Activated CD4-positive, alpha-beta T cell treated with anti-CD3 and anti-CD28 coated beads, Interleukin-2, amount 50 U/mL, for 4 hours (primary cell): Measurements from ENCODE around the gene CCDC148.

Experiments used
- DNase-seq, 2 experiments: peaks; one replicate each; pipeline ENCODE4 v3.0.0-alpha.2; 2020

Gene CCDC148

DNA sequence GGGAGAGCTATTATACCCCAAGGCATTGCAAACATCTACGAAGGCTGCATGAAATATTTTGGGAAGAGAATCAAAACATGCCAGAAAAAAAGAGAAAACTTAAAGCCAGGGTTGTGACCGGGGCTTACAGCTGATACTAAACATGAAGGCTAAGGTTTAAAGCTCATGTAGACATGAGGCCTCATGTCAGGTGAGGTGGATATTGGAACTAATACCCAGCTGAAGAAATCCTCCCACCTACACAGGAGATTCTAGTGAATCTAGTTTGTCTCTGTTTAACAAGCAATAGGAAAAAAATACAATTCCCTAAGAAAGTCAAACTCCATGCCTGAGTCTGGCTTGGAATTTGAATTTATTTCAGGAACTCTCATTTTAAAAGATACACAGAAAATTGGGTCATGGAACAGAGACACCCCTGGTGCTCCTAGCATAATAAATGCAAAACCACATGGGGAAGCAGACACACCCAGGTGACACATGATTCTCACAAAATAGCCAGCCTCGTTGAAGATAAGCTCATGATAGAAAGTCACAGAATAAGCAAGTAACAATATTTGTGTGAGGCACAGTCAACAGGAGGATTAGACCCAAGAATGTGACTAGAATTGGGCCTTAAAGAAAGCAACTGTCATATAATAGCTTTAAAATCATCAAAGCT, 312.7 kb downstream of the CCDC148 start:
- no peak for DNase-seq

DNA sequence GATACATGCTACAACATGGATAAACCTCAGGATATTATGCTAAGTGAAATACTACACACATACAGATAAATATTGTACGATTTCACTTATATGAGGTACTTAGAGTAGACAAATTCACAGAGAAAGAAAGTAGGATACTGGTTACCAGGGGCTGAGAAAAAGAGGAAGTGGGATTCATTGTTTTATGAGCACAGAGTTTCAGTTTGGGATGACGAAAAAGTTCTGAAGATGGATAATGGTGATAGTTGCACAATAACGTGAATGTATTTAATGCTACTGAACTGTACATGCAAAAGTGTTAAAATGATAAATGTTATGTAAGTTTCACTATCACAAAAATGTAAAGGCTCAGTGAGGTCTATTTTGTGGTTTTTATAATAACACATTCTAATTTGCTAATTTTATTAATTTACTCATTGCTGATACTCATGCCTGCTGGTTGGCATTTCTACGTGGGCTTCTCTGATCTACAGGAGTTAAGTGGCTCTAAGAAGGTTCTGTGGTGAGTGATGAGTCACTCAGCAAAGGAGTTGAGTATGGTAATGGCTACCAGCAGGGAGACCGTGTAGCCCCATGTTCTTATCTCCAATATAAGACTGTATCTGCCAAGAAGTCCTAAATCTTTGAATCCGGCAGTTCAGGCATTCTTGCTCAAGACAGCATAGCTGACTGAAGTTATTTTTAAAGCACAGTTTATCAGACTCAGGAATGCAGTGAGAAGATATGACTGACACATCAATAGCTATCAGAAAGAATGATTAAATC, 313.8 kb downstream of the CCDC148 start:
- no peak for DNase-seq

DNA sequence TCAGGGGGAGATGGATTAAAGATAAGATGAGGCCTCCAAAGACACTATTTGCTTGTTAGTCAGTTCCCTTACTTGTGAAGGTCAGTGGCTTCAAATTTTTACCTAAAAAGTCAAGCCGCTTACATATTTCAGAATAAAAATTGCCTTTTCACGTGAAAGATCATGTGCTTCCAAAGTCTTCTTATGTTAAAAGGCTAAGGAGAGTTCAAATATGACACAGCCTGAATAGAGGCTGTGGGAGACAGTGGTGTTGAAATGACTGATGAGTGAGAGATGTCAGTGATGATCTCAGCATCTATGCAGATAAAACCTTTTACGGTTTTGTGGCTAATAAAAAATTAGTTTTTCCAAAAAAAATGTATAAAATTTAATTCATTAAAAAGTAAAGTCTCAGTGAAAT, 314.4 kb downstream of the CCDC148 start:
- no peak for DNase-seq

DNA sequence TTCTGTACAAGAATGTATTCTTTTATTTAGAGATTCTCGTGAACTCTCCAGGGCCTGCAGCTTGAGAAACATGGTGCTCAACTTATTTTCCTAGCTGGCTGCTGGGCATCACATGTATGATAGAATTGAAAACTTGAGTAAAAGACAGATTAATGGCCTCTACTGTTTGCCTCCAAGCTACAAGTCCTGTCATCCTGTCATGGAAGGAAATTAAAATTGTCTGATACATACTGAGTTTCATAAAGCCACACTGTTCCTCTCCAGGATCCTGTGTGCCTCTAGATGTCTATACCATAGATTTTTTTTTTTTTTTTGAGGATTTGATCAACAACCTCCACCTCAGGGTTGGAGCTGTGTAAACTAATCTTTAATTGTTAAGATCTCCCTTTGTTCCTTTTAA, 316.4 kb downstream of the CCDC148 start:
- no peak for DNase-seq

DNA sequence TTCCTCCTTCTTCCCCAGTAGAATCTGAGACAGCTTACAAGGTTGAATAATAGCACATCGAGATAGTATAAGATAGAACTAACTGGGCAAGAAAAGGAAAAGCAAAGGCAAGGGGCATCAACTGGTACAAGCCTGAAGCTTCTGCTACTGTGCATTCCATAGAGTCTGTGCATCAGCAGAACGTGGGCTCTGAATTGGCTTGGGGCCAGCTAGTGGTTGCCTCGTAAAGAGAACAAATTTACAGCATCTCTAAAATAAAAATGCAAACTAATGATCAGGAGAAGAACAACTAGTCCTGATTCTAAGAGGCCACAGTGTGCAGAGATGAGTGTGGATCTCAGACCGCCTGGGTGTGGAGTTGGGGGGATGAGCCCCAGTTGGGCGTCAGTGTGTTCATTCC, 318.3 kb downstream of the CCDC148 start:
- DNase-seq = no peak

DNA sequence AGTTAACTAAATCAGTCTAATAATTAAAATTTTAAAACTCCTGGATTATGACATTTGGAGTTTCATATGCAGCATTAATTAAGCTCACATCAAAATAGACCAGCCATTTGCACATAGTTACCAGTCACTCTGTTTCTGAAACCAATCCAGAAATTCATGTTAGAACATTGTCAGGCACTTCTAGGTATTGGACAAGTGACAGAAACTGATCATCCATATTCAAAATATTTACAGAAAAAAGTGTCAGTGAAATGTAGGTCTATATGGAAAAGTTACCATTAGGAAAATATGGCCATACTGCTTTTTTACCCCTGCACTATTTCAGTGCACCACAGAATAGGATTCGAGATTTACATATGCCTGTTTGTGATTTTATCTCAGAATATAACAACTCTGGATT, 321.5 kb downstream of the CCDC148 start:
- no peak for DNase-seq

DNA sequence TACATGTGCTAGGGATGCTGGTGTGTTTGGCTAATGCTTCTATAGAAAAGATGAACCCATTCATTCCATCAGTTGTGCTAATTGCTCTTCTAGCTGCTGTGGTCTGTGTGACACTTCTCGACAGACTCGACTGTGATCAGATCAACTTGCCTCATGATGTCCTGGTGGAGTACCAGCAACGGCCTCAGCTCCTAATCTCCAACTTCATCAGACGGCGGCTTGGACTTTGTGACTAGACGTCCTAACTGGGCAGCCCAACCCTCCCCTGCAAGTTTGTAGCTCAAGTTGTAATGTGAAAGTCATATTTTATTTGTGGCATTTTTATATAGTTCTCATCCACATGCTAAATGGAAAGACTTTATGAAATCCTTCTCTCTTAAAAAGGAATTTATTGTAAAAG, 321.9 kb downstream of the CCDC148 start:
- no peak for DNase-seq

DNA sequence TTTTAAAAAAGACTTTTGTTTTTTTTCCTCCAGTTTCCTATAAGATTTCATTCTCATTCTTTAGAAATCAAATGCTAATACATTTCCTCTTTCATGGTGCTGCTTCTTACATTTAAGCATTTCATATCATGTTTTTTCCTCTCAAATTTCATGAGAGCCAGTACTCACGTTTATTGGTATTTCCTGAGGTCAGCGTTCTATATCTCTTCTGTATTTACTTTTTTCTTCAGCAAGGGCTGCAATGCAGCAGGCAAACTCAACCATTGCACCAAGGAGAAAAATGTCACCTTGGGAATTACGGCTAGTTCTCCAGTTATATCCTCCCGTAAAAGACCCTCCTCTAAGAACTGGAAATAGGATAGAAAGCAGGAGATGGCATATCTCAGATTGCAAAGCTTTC, 322.5 kb downstream of the CCDC148 start:
- no peak for DNase-seq

DNA sequence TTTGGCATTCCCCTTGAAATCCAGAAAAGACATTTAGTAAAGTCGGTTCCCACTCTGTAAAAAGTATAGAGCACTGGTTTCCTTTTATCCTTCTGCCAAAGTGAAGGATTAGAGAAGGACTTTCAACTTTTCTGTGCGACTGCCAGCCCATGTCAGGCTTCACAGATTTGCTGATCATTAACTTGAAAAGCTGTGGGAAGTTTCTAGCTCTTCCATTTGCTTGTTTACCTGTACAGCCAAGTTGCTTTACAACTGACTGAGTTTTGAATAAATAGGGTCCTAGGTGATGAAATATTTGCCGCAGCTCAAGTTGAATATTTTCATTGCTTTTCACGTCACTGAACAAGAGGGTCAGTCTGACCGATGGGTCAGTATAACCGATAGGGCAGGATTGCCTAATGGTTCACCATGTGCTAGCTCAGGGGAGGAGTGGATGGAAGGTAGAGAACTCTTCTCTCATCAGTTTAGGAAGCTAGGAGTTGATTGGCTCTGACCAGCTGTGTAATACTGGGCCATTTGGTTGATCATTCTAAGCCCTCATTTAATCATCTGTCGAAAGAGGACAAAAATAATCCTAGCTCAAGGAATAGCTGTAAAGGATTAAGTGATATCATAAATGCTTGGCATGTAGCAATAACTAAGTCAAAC, 324.5 kb downstream of the CCDC148 start:
- no peak for DNase-seq

DNA sequence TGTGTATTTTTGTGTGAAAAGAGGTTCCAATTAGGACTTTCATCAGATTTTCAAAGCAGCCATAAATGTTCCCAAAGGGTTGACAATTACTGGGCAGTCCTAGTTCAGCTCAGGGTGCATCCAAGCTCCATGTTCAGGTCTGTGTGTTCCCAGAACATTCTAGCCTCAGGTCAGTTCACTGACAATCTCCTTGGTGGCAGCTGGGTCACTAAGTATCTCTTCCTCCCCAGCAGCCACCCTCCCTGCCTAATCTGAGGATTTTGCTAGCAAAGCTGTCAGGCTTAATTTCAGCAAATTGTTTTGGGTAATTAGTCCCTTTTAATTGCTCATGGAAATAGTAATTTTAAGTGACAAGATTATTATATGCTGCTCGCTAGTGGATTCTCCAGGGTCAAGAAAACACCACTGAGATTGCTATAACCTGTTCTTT, 325.1 kb downstream of the CCDC148 start:
- DNase-seq = no peak

DNA sequence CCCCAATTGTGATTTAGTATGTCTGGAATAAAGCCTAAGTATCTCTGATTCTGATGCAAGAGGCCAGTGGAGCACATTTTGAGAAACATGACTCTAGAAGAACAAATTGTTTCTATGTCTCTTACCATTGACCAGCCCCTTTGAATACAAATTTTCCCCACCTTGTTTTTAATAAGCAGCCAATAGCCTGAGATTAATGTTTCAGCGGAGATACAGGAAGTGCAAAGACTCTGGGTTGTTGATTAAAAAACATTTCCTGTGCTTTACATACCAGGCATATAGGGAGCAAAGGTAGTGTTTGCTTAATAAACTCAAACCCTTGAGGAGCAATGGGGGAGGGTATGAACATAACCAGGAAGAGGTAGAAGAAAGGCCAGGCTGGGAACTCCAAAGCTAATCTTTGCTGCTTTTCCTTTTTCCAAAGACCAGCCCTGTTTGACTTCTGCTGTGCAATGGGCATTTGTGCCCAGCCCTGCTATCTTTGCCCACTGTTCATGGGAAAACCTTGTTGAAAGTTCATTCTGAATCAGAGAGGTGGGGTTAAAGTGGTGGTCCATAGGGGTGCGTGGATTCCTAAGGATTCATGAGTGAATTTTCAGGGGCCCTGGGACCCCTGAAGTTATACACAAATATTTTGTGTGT, 325.6 kb downstream of the CCDC148 start:
- no peak for DNase-seq

DNA sequence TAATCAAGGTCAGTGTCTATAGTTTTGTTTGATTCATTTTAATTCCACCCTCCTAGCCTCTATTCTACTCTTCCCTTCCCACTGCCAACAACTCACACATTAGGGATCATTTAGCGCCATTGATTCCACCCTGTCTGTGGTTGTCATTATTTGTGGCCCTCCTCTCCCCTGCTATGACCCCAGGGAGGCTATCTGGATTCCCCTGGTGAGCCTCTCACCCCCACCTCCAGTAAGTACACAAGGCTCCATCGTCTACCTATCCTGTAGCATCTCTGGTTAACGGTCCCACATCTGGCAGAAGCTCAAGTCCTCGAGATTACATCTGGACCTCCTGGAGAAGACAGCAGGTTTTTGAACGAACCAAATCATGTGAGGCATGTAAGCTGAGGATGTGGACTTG, 327.5 kb downstream of the CCDC148 start:
- no peak for DNase-seq

DNA sequence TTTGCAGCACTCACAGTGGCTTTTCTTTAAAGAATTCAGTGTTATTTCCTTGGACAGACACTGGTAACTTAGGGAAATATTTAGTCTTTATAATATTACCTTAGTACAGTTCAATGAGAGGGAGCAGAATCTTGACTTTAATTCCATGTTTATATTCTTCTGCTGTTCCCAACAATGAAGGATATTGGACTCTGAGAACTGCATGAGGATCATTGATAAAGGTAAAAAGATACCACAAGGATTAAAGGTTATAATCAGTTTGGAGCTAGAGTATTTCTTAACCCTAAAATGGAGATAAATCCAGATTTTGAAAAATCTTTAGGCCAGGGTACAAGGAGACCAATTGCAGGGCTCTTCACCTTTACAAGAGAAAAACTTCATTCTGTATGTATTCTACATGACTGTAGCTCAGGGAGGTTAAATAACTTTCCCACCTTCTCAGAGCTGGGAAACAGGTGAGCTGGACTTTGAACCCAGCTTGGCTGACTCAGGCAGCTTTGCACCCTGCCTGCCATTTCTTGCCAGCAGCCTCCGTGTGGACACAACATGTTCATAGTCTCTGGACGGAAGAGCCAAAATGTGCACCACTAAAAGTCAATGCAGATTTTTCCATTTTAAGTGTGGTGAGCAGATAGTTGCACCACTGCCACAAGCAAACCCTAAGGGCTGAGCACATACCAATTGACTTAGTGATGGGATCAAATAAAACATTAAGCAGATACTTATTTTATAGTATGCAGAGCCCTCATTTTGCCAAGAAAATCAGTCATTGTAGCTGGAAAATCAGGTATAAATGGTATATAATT, 328.2 kb downstream of the CCDC148 start:
- no peak for DNase-seq

DNA sequence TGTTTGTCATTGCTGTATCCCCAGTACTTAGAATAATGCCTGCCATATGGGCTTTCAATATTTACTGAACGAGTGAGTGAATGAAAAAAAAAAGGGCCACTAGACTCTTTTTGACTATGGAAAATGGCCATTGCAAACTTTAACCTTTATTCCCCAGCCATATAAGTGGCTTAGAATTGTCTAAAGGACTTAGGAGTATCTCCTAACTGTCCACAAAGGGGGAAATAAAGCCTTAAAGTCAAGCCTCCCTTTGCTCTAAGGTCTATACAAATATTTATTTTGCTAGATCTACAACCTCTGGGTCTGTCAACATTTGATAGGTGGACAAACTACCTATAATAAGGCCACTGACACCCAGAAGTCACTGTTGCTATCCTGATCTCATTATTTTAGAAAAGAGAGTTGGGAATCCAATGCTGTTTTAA, 329.2 kb downstream of the CCDC148 start:
- no peak for DNase-seq

DNA sequence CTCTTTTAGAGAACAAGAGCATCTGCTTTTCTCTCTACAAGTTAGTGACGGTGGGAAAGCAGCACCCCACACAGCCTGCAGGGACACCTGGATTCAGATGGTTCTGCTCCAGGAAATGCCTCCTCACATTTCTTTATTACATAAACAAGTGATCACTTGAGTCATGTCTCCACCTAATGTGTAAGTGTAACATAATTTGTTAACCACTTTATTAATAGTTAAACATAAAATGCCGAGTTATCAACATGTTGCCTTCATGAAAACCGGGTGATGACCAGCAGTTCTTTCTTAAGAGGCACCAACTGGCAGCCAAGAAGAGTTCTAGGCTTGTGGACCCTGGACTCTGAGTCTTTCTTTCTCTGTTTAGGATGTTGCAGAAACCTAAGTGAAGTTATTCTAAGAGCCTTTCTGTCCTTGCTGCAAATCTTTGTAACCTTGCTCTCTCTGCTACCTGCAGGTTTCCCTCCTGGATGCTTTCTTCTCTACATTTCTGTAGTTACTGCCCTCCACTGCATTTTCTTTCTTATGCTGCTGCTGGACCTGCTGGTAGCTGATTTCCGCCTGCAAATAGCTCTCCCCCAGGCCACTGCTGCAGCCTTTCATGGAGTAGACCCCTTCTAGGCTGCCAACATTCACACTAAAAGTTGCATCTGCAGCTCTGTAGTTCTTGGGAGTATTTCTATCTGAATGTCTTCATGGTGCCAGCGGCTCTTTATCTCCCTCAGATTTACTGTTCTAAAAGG, 330.6 kb downstream of the CCDC148 start:
- no peak for DNase-seq

DNA sequence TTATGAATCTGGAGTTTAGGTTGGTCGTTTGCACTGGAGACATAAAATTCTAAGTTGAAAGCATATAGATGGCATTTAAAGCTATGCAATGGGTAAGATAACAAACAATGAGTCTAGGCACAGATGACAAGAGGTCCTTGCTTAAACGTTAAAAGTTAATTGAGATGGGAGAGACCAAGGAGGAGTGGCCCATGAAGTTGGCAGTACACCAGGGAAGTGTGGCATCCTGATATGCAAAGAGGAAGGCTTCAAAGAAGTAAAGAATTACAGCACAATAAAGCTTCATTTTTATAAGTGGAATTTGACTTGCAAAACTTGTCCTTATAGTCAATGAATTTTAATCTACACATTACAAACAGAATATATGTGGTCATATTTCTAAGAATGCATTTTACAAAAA, 331.7 kb downstream of the CCDC148 start:
- no peak for DNase-seq
